Left colon (tissue), 2 donors: ENCODE data around the gene SEC23B. TPM values are rescaled to one million over a fixed set of nuclear protein-coding genes. Genes with fewer than 3 reads are reported as not detected.
A peak's percentile ranks its signal among the peaks of the same experiment; 100 is the strongest.
"Not testable (repeated sequence)": the region's sequence is repeated elsewhere in the genome, so short reads cannot be mapped to it uniquely, and the experiment has no call there.

Experiments used
- ATAC-seq: fragments of 200-7000 bp; cut with Tn5 transposase; one replicate; pipeline ENCODE4 v1.9.1; 2020; ENCODE audit warnings: mild to moderate bottlenecking, moderate library complexity
- DNase-seq, 2 donors: peaks; one replicate each; pipeline ENCODE4 v3.0.0-alpha.2; 2020
- intact Hi-C, 2 donors: fragments of 100-400 bp; cut with DNase I in 1 of 2; cut with micrococcal nuclease in 1 of 2; formaldehyde crosslinking; loops; one replicate each; pipeline versions ENCODE4 v1.11.2 to v1.14.0; 2022; cut with DNase I, micrococcal nuclease
- long read RNA-seq: library from polyadenylated mRNA; unstranded; transcript quantifications from one replicate; pipeline ENCODE4 v2.0.0, GENCODE V29; 2021
- total RNA-seq, 2 donors: library from RNA; stranded (reverse); fragmentation: NEBNext Ultra II Directional; extraction: Animal tissue kit (Norgen Biotek cat#: 25700); gene quantifications; one replicate each; pipeline ENCODE4 v1.2.1, GENCODE V29; 2021
- donor health status: DM: no; HTN: no; CAD: no.
- donor health status: DM: yes; HTN: yes; CAD: no.

The SEC23B gene
- 10 to 100 TPM; 54.1 to 55.5 TPM for total RNA-seq
- long read RNA-seq, transcript SEC23B-204 (20 exons, 3,484 nt), result minor isoform, 33 of 124 reads
- long read RNA-seq, transcript SEC23B-202 (20 exons, 3,464 nt), result major isoform, 54 of 124 reads
- long read RNA-seq, partial matches to known transcripts, result 29 of 124 reads
- long read RNA-seq, other reads (novel, unspliced or antisense), result 7 of 124 reads

GRCh38 chr20:18507218-18508191 is at the start of gene SEC23B:
Gene SEC23B, plus strand, starts transcription at chr20:18507940. Its CDS starts 2,896 bp downstream, at chr20:18510836.
- DNase-seq, result peak; percentile 98 to 99
- peak; percentile 96 for ATAC-seq
- intact Hi-C loops, result no loop called here

- ATAC-seq (no peak), DNase-seq (no peak)
- intact Hi-C loops, result no loop called here
These were observed 42.1 kb upstream of the SEC23B start for GRCh38 chr20:18465536-18466200.

DNA sequence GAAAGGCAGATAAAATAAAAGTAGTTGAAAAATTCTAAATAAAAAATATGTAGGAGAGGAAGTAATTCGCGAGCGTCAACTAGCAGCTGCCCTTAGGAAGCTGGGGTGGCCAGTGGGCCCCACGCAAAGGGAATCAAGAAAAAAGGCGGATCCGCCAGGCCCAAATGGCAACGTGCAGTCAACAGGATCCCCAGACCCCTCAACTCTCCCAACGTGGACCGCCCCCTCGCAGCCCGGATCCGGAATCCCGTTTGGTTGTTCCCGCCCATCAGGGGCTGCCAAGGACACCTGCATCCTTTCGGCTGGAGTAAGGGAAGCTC is 41.2 kb upstream of the SEC23B start:
- DNase-seq (no peak), ATAC-seq (peak; percentile 31)
- intact Hi-C loops, result no loop called here

GRCh38 chr20:18466894-18467730 is 40.6 kb upstream of the SEC23B start, which contains the start of the genes DZANK1 and POLR3F:
Gene DZANK1, minus strand, starts transcription at chr20:18467030. Its CDS starts 1,672 bp downstream, at chr20:18465358.
Gene POLR3F, plus strand, starts transcription at chr20:18467390. Its CDS starts 117 bp downstream, at chr20:18467507.
- DNase-seq (peak; percentile 95 to 97), ATAC-seq (peak; percentile 100)
- intact Hi-C loops, result no loop called here

DNA sequence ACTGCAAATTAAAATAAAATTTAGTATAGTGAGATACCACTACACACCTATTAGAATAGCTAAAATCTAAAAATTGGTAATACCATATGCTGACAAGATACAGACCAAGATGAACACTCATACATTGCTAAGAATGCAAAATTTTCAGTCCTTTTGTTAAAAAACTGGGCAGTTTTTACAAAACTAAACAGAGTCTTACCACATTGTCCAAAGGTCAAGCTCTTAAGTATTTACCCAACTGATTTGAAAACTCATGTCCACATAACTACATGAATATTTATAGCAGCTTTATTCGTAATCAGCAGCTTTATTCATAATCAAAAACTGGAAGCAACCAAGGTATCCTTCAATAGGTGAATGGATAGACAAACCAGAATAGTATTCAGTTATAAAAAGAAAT is 30.5 kb upstream of the SEC23B start:
- intact Hi-C loops, result no loop called here
- no peak for DNase-seq
- ATAC-seq, result no peak

DNA sequence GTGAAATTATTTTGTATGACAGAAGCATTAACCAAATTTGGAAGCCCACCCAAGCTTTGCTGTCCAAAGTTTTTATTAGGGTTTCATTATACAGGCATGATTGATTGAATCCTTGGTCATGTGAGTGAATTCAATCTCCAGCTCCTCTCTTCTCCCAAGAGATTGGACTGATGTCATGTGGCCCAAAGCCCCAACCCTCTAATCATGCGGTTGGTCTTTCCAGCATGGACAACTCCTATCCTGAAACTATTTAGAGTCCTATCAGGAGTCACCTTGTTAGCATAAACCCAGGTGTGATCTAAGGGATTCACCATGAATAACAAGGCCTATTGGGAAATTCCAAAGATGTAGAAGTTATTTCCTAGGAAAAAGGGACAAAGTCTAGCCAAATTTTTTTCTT is 29.9 kb upstream of the SEC23B start:
- DNase-seq (no peak), ATAC-seq (no peak)
- intact Hi-C loops, result no loop called here

DNA sequence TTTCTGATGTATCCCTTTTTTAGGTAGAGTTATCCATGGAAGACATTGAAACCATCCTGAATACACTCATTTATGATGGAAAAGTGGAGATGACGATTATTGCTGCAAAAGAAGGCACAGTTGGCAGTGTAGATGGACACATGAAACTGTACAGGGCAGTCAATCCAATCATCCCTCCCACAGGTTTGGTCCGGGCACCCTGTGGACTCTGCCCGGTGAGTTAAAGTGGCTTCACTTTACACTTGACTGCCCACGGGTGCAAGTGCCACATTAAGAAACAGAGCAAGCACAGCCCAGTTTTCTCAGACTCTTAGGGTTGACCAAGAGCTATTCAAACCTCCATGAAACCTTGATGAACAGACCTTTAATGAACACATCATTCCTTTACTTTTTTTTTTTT is 26.1 kb upstream of the SEC23B start:
- no peak for DNase-seq
- intact Hi-C loops, result no loop called here
- ATAC-seq, result no peak

DNA sequence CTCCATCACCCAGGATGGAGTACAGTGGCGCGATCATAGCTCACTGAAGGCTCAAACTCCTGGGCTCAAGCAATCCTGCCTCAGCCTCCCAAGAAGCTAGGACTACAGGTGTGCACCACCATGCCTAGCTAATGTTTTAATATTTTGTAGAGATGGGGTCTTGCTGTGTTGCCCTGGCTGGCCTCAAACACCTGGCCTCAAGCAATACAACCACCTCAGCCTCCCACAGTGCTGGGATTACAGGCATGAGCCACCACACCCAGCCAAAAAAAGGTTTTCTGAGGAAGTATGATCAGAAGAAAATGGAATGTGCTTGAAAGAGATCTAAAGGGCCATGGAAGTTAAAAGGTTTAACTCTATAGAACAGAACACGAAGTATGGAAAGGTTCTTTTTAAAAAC is 19.4 kb upstream of the SEC23B start:
- ATAC-seq (no peak), DNase-seq (no peak)
- intact Hi-C loops, result no loop called here

- ATAC-seq, result no peak
- intact Hi-C loops, result no loop called here
- no peak for DNase-seq
These were observed 11.7 kb upstream of the SEC23B start for GRCh38 chr20:18496042-18496441.

GRCh38 chr20:18496740-18497592 is 10.8 kb upstream of the SEC23B start, which contains the start of gene RBBP9:
Gene RBBP9, minus strand, starts transcription at chr20:18497225. Its CDS starts 58 bp downstream, at chr20:18497167.
- intact Hi-C loops, result no loop called here
- peak; percentile 84 to 90 for DNase-seq

GRCh38 chr20:18497603-18498002 is 10.1 kb upstream of the SEC23B start:
- DNase-seq, result no peak
- ATAC-seq, result no peak
- intact Hi-C loops, result no loop called here

More at GRCh38 chr20:18496740-18497592, 10.8 kb upstream of the SEC23B start, which contains the start of gene RBBP9:
- ATAC-seq, result peak; percentile 100

DNA sequence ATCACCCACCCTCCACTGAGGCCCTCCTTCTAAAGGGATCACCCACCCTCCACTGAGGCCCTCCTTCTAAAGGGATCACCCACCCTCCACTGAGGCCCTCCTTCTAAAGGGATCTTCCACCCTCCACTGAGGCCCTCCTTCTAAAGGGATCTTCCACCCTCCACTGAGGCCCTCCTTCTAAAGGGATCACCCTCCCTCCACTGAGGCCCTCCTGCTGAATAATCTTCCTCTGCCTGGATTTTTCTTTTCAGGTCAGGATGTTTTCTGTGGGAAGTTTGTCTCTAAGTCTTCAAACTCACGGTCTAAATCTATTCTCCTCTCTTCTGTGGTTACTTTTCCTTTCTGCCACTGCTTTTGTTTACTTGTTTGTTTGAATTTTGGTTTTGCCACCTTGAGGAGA is 6.1 kb upstream of the SEC23B start:
- intact Hi-C loops, ATAC-seq, DNase-seq: not testable (repeated sequence)

- ATAC-seq (no peak), DNase-seq (peak; percentile 21 to 31)
- intact Hi-C loops, result no loop called here
These were observed 3.2 kb upstream of the SEC23B start for GRCh38 chr20:18504479-18505060.

GRCh38 chr20:18506744-18507143 is 996 bp upstream of the SEC23B start:
- intact Hi-C loops, result no loop called here
- ATAC-seq (no peak), DNase-seq (no peak)

DNA sequence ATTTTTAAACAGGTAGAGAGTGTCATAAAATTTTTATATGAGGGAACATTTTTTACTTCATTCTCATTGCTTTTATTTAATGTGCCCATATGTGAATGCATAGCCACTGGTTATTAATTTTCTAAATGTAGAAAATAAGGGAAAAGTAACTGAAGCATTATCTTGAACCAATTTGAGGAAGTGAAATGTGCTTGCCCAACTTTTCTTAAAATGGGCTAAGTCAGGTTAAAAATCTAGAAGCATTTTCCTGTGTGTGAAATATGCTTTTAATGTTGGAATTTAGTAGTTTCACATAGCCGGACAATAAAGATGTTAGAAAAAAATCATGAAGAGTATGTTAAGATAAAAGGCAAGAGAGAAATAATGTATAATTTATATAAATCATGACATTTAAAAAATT is 3.8 kb downstream of the SEC23B start:
- no peak for DNase-seq
- no peak for ATAC-seq
- intact Hi-C loops, result no loop called here

DNA sequence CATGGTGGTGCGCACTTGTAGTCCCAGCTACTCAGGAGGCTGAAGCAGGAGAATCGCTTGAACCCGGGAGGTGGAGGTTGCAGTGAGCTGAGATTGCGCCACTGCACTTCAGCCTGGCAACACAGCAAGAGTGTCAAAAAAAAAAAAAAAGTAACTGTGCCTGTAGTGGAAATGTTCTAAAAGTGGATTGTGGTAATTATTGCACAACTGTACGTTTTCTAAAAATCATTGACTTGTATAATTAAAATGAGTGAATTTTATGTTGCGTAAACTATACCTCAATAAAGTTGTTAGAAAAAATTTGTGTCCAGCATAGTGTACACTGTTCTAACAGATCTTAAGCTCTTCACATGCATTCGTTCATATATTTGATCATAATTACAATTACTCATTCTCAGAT is 5.5 kb downstream of the SEC23B start:
- intact Hi-C loops, result no loop called here
- DNase-seq (no peak), ATAC-seq (no peak)

DNA sequence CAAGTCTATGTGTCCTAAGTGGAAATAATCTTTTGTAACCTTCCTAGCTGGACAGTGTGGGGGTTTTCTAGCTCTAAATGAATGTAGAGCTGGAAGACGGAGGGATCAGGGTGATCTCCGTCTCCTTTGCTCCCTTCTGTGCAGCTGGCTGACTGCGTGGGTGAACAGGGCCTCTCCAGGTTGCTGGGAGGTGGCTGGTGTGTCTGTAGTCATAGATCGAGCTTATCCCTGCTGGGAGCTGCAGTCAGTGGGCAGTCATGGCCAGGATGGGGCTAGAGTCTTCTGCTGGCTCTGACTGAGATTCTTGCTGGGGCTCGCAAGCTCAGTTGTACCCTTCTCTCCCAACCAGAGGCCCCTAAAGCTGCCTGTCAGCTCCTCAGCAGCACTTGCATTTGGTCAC is 6.4 kb downstream of the SEC23B start:
- intact Hi-C loops, result no loop called here
- DNase-seq (no peak), ATAC-seq (no peak)
